NK-92 (cell line): ENCODE measurements around the gene GNG4.
"Not testable (repeated sequence)": the region's sequence is repeated elsewhere in the genome, so short reads cannot be mapped to it uniquely, and the experiment has no call there.

Source experiments
- DNase-seq: peaks from one replicate; lab custom pipeline; 2025; ENCODE audit not compliant: unreplicated experiment; lab: John Stamatoyannopoulos, UW

The GNG4 gene

DNA sequence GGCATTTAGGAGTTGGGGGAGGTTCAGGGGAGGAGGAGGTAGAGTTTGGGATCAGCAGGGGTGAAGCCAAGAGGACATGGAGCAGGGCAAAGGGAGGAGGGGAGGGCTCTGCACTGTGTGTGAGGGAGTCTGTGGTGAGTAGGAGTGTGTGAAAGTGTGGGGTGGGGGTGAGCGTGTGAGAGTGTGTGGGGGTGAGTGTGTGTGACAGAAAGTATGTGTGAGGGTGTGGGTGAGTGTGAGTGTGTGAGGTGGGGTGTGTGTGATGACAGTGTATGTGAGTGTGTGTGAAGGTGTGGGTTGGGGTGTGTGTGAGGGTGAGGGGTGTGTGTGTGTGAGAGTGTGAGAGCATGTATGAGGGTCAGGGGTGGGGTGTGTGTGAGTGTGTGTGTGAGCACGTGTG, 62.6 kb downstream of the GNG4 start:
- no peak for DNase-seq

DNA sequence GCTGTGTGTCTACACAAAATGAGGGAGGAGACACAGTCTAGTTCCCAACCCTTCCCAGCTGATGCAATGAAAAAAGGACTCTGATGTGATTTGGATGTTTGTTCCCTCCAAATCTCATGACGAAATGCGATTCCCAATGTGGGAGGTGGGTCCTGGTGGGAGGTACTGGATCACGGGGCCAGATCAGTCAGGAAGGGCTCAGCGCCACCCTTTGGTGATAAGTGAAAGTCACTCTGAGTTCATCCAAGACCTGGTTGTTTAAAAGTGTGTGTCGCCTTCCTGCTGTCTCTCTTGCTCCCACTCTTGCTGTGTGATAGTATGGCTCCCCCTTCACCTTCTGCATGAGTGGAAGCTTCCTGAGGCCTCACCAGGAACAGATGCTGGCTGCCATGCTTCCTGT, 63.2 kb downstream of the GNG4 start:
- DNase-seq, result no peak

DNA sequence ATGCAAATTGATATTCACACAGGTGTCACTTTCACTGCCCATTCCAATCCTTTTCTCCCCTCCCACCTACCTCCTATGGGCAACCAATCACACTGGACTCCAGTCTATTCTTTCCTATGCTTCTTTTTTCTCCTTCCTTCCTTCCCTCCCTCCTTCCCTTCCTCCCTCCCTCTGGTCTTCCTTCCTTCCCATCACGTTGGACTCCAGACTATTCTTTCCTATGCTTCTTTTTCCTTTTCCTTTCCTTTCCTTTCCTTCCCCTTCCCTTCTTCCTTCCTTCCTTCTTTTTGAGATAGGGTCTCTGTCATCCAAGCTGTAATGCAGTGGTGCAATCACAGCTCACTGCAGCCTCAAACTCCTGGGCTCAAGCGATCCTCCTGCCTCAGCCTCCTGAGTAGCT, 64.6 kb downstream of the GNG4 start:
- DNase-seq, result no peak

DNA sequence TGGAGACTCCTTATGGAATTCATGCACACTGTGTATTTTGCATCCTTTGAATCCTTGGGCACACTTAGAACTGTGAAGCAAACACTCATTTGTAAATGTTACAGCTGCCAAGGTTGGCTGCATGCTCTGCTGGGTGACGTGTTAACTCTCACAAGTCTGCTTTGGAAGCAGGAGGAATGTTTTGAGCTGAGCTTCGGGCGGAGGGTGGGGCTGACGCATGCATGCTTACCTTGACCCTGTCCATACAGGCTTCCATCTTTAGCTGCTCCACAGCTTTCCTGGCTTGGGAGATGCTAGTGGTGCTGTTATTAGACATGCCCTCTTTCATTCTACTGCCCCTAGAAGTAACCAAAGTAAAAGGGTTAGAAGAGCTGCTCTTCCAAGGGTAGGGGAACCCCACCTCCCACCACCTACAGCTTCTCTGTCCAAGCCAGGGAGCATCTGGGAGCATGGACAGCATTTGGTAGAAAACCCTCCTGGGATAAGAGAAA, 66.0 kb downstream of the GNG4 start:
- DNase-seq, result no peak

DNA sequence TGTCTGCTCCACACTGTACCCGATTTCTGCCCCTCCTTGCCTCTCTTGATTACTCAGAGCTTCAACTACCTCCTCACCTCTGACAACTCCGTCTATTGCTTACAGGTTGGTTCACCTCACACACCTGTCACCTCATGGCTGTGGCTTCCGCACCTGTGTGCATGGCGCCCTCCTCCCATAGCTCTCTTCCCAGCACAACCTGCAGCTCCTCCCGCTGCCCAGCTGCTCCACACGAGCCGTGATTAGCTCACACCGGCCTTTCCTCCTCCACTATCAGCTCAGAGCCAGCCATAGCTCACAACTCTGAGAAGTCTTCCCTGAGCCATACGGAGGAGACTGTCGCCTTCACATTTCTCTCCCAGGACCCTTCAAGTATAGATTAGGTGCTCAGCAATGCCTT, 67.5 kb downstream of the GNG4 start:
- DNase-seq, result no peak

DNA sequence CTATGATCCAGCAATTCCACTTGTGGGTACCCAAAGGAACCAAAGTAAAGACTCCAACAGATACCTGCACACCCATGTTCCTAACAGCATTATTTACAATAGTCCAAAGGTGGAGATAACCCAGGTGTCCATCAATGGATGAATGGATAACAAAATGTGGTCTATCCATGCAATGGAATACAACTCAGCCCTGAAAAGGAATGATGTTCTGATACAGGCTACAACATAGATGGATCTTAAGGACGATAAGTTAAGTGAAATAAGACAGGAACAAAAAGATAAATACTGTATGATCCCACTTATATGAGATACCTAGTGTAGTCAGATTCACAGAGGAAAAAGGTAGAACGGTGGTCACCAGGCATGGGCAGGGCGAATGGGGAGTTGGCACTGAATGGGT, 69.7 kb downstream of the GNG4 start:
- no peak for DNase-seq

DNA sequence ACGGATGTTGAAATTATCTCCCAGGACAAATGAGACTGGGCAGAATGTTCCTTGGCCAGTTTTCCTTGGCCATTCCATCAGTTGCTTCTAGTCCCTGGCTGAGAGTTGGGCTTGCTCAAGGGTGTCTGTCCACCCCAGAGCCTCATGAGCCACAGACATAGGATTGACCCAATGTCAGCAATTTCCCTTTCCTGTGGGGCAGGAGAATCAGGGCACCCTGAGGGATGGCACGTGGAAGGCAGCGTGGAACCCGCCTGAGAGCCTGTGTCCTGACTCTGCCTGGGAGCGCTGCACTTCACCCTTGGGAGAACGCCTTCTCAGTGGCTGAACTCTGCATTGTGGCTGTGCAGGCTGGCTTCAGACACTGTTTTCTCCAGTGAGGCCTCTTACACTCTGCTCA, 74.0 kb downstream of the GNG4 start:
- no peak for DNase-seq

DNA sequence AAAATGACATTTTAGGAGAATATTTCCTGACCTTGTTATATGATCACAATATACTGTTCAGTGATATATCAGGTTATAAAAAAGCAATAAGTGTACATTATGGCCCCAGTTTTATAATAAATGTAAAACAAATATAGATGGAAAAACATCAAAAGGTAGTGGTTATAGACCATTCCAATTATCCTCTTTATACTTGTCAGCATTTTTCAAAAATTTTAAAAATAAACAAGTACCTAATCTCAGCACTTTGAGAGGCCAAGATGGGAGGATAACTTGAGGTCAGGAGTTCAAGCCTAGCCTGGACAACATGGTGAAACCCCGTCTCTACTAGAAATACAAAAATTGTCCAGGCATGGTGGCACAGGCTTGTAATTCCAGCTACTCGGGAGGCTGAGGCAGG, 75.7 kb downstream of the GNG4 start:
- no peak for DNase-seq

DNA sequence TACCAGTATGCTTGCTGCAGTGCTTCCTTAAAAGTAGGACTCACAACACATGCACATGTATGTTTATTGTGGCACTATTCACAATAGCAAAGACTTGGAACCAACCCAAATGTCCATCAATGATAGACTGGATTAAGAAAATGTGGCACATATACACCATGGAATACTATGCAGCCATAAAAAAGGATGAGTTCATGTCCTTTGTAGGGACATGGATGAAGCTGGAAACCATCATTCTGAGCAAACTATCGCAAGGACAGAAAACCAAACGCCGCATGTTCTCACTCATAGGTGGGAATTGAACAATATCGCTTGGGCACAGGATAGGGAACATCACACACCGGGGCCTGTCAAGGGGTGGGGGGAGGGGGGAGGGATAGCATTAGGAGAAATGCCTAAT, 76.6 kb downstream of the GNG4 start:
- not testable (repeated sequence) for DNase-seq

DNA sequence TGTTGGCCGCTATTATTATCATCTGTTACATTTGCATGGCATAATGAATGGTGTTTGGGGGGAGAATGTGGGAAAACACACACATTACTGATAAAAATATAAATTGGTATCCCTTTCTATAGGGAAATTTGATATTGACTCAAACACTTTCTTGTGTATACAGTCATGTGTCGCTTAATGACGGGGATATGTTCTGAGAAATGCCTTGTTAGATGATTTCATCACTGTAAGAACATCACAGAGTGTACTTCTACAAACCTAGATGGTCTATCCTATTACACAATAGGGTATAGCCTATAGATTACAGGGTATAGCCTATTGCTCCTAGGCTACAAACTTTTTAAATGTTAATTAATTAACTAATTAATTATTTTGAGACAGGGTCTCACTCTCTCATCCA, 78.1 kb downstream of the GNG4 start:
- no peak for DNase-seq

DNA sequence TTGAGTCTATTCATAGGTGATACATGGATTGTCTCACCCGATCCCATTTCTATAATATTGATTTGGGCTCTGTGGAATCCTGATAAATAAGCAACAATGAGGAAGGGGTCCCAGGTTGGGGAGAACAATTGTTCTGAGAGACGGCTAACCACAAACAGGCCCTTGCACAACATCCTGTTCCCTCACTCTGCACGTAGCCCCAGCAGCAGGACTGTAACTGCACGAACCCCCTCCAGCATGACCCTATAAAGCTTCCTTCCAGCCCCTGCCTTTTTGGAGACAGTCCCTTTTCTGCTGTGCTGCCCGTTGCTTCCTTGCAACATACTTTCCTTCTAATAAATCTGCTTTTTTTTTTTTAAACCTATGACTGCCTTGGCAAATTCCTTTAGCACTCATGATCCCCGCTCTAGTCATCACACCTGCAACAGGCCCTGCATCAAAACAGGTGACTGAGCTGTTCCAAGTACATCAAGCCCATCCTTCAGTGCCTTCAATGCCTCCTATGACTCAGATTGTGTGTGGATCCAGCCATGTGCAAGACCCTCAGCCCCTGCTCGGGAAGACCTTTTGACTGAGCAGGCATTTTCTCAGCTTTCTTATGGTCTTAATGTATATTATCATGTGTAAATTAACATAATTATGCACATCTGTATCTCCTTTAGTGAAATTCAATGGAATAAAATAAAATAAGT, 81.6 kb downstream of the GNG4 start:
- DNase-seq, result no peak

DNA sequence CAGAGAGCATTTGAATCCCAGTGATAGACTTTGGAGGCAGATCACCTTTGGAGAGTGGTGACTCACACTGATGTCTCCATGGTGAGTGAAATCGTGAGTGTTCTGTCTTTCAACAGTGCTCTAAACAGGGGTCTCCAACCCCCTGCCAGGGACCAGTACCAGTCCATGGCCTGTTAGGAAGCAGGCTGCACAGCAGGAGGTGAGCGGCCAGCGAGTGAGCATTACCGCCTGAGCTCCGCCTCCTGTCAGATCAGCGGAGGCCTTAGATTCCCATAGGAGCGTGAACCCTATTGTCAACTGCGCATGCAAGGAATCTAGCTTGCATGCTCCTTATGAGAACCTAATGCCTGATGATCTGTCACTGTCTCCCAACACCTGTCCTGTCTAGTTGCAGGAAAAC, 83.5 kb downstream of the GNG4 start:
- DNase-seq, result no peak

DNA sequence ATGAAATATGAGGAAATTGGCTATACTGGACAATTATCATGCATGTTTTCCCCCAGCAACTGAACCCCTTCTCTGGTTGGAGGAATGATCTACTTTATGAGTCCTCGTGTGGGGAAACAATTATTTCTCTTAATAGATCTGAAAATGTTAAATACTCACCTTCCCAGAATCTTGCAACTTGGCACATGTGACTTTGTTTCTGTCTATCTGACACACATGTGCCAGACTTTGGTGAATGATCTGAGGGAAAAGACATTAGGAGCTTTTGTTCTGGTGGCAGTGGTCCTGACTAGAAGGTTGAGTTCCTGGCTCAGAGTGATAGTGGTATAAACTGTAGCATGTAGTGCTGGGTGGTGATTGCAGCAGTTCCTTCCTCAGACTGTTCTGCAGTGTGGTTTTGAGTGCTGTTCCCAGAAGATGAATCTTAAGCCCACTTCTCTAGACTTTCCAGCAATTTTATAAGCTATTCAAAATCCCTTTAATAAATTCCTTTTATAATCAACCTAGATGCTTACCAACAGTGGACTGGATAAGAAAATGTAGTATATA, 86.0 kb downstream of the GNG4 start:
- DNase-seq, result no peak

DNA sequence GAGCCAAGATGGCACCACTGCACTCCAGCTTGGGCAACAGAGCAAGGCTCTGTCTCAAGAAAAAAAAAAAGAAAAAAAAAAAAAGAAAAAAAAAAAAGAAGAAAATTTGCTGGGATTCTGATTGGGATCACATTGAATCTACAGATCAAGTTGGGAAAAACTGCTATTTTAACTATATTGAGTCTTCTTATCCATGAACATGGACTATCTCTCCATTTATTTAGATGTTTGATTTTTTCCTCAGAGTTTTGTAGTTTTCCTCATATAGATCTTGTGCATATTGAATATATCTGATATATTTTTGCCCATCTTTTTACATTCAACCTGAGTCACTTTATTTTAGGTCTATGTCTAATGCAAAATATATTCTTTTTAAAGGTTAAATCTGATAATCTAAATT, 87.0 kb downstream of the GNG4 start:
- DNase-seq, result no peak

DNA sequence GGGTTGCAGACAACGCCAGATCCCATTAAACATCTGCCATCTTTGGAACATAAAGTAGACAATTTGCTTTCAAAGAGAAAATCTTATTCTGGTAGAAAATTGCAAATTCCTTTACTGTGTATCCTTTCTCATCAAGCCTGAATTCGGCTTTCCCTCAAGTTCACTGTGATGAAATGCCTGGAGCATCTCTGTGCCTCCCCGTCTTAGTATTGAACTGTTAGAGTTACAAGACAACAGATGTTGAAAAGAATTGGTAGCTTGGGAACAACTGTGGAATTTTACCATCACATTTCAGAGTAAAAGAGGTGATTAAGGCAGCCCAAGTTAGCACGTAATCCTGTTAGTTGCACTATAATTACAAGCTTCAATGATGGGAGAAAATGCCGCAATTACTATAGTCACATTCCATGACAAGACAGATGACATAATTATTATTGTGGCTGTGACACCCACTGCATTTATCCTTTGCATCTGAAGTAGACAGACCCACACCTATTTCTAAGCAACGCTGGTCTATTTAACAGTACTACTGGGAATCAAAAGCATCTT, 90.9 kb downstream of the GNG4 start:
- no peak for DNase-seq

DNA sequence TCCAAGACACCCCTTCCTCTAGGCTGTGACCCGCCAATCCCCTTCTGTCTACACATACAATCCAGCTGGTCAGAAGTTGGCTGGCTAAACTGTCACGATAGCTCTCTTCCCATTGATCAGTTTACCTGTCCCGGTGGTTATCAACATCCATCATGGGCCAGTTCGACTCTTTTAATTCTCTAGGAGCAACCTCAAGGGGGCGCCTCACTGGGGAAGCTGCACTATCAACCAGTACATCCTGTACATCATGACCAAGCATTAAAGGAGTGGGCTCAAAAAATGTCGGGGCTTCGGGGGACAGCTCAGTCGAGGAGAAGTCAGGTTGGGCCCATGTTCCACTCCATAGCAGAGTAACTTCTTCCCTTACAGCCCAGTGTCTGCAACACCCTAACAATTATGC, 92.1 kb downstream of the GNG4 start:
- no peak for DNase-seq

DNA sequence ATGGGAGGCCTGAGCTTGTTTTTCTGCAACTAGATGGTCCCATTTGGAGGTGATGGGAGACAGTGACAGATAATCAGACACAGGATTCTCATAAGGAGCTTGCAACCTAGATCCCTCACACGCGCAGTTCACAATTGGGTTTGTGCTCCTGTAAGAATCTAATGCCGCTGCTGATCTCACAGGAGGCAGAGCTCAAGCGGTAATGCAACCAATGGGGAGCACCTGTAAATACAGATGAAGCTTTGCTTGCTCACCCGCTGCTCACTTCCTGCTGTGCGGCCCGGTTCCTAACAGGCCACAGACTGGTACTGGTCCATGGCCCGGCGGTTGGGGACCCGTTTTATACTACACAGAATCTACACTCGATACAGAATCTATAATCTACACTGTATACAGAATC, 92.8 kb downstream of the GNG4 start:
- DNase-seq, result no peak

DNA sequence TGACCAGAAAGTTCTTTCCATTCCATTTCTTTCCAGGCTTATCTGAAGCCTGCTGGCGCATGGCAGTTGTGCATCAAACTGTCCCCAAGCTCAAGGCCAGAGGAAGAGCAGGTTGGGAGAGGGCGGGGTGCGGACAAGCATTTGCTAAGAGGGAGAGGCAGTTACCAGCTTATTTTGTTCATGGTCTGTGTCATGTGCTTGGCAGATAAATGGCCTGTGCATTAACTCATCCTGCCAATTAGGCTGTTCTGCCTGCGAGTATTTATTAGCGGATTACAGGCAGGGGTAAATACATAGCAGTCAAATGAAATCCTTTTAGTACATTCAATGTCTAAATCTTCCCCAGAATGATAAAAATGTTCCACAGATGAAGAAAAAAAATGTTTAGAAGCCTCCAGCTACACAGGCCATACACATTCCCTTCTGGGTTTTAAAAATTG, 96.5 kb downstream of the GNG4 start:
- no peak for DNase-seq

DNA sequence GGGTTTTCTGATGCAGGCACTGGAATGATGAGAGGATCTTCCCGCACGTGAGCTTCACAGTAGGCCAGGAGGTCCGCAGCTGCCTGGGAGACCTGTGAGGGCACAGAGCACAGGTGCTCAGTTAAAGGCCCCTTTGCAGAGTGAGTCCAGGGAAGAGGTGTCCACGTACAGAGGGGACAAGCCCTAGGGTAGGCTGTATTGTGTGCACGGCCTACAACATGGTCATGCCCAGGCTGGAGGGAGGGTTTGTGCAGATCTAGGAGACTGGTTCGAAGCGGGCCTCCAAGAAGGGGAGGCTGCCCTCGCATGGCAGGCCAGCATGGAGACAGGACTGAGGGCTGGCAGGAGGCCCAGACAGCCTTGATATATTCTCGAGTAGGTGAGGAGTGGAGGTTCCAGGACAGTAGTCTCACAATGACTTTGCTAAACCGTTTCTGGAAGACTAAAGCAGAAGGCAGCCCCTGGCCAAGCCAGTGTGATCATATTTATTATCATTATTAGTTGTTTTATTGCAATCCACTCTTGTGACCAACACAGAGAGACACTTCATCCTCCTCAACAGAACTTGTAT, 97.4 kb downstream of the GNG4 start:
- DNase-seq, result no peak

DNA sequence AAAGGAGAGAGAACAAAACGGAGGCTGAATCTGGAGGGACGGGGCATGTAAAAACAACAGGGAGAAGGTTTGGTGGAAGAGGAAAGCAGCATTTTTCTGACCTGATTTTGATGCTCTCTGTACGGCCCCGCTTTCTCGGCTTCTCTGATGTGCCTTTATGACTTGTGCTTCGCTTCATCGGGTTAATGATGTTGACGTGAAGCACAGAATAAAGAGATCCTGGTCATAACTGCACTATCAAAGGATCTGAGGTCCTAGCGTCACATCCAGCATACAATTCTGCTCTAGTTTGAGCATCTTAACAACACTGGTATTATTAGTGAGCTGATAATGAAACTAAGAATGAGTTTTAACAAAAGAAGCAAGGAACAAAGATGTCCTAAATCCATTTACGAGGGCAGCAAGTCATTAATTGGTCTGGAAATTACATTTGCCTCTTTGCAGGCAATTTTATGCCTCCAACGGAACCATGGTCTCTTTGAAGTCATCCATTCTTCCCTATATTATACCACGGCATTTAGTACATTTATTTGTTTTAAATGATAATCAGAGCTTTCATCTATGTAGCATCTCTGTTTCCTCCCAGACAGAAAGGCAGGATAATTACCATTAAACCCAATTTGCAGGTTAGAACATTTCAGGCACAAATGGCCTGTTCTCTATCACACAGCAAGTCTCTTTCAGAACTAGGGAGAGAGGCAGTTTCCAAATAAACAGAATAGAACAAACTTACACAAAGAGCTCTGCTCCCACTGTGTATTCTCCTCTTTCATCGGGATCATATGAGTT, 100.0 kb downstream of the GNG4 start:
- no peak for DNase-seq

DNA sequence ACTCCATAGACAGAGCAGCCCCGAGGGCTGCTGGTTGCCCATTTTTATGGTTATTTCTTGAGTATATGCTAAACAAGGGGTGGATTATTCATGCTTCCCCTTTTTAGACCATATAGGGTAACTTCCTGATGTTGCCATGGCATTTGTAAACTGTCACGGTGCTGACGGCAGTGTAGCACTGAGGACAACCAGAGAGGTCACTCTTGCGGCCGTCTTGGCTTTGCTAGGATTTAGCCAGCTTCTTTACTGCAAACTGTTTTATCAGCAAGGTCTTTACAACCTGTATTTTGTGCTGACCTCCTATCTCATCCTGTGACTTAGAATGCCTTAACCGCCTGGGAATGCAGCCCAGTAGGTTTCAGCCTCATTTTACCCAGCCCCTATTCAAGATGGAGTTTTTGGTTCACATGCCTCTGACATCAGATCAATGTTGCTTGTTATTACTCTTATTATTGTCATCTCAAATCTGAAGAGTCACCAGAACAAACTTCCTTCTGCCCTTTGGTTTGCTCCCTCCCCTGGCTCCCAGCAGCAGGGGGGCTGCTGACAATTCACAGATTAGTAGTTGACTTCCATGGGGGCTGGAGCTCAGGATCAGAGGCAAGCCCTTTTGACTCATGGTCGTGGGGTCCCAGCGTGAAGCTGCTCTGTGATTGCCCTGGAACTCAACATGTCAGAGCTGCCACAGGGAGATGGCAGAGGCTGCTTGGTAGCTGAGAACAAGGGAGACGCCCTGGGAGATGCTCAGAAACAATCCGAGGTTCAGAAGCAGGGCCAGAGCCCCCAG, 103.0 kb downstream of the GNG4 start:
- DNase-seq, result not testable (repeated sequence)
